ENCODE data around the gene HOXA13.

HOXA13 gene

GRCh38 chr7:27154901-27155815, 44.7 kb downstream of the HOXA13 start:
- H3K4me3 Mint-ChIP-seq: peak overlapping the region; percentile 52
- H3K9me3 Mint-ChIP-seq: no peaks in the 10 kb centered on the region
- H3K36me3 Mint-ChIP-seq (ENCODE audit: low read depth): peaks cover 3% of the 10 kb centered on the region
- peaks cover 92% of the 10 kb centered on the region for H3K27me3 Mint-ChIP-seq (ENCODE audit: low read depth)
- H3K4me1 Mint-ChIP-seq (ENCODE audit: low read depth): peaks cover 23% of the 10 kb centered on the region
- no peak for DNase-seq (ENCODE audit: low spot score)
- H3K27ac Mint-ChIP-seq: peak overlapping the region; percentile 80

GRCh38 chr7:27154369-27154768, 45.5 kb downstream of the HOXA13 start:
- peaks cover 23% of the 10 kb centered on the region for H3K4me1 Mint-ChIP-seq (ENCODE audit: low read depth)
- no peaks in the 10 kb centered on the region for H3K9me3 Mint-ChIP-seq
- DNase-seq (ENCODE audit: low spot score): no peak
- peaks cover 92% of the 10 kb centered on the region for H3K27me3 Mint-ChIP-seq (ENCODE audit: low read depth)
- H3K36me3 Mint-ChIP-seq (ENCODE audit: low read depth): peaks cover 3% of the 10 kb centered on the region
- H3K4me3 Mint-ChIP-seq: no peak overlapping the region
- no peak overlapping the region for H3K27ac Mint-ChIP-seq

GRCh38 chr7:27153526-27153925, 46.4 kb downstream of the HOXA13 start:
- Mint-ChIP-seq H3K27me3 (ENCODE audit: low read depth) (peaks cover 92% of the 10 kb centered on the region), H3K4me3 (no peak overlapping the region), H3K27ac (no peak overlapping the region), H3K4me1 (ENCODE audit: low read depth) (peaks cover 23% of the 10 kb centered on the region), H3K36me3 (ENCODE audit: low read depth) (peaks cover 3% of the 10 kb centered on the region), H3K9me3 (no peaks in the 10 kb centered on the region)
- no peak for DNase-seq (ENCODE audit: low spot score)

GRCh38 chr7:27152816-27153442, 47.0 kb downstream of the HOXA13 start:
- H3K4me1 Mint-ChIP-seq (ENCODE audit: low read depth): peaks cover 22% of the 10 kb centered on the region
- H3K27ac Mint-ChIP-seq: peak overlapping the region; percentile 8
- H3K9me3 Mint-ChIP-seq: no peaks in the 10 kb centered on the region
- peaks cover 92% of the 10 kb centered on the region for H3K27me3 Mint-ChIP-seq (ENCODE audit: low read depth)
- H3K4me3 Mint-ChIP-seq: no peak overlapping the region
- no peak for DNase-seq (ENCODE audit: low spot score)
- peaks cover 3% of the 10 kb centered on the region for H3K36me3 Mint-ChIP-seq (ENCODE audit: low read depth)

GRCh38 chr7:27151931-27152815, 47.7 kb downstream of the HOXA13 start, which contains the start of gene HOXA3:
TSS of gene HOXA3 (minus strand) at chr7:27152583. CDS start at chr7:27110640, 41,943 bp downstream.
- no peaks in the 10 kb centered on the region for H3K9me3 Mint-ChIP-seq
- H3K27ac Mint-ChIP-seq: peak within 1 kb of the TSS; percentile 68
- no peak for DNase-seq (ENCODE audit: low spot score)
- peaks cover 19% of the 10 kb centered on the region for H3K4me1 Mint-ChIP-seq (ENCODE audit: low read depth)
- H3K27me3 Mint-ChIP-seq (ENCODE audit: low read depth): peaks cover 91% of the 10 kb centered on the region
- peak within 1 kb of the TSS; percentile 71 for H3K4me3 Mint-ChIP-seq
- H3K36me3 Mint-ChIP-seq (ENCODE audit: low read depth): peaks cover 3% of the 10 kb centered on the region

GRCh38 chr7:27151341-27151930, 48.5 kb downstream of the HOXA13 start:
- Mint-ChIP-seq H3K4me3 (peak overlapping the region; percentile 71), H3K36me3 (ENCODE audit: low read depth) (peaks cover 3% of the 10 kb centered on the region), H3K4me1 (ENCODE audit: low read depth) (peaks cover 19% of the 10 kb centered on the region), H3K27me3 (ENCODE audit: low read depth) (peaks cover 93% of the 10 kb centered on the region), H3K9me3 (no peaks in the 10 kb centered on the region), H3K27ac (peak overlapping the region; percentile 68)
- no peak for DNase-seq (ENCODE audit: low spot score)

- no peak overlapping the region for H3K27ac Mint-ChIP-seq
- H3K36me3 Mint-ChIP-seq (ENCODE audit: low read depth): peaks cover 3% of the 10 kb centered on the region
- H3K9me3 Mint-ChIP-seq: no peaks in the 10 kb centered on the region
- H3K4me1 Mint-ChIP-seq (ENCODE audit: low read depth): peaks cover 19% of the 10 kb centered on the region
- peak; percentile 51 for DNase-seq (ENCODE audit: low spot score)
- peak overlapping the region; percentile 71 for H3K4me3 Mint-ChIP-seq
- peaks cover 94% of the 10 kb centered on the region for H3K27me3 Mint-ChIP-seq (ENCODE audit: low read depth)
These were observed 49.1 kb downstream of the HOXA13 start for GRCh38 chr7:27150568-27151340.

- DNase-seq (ENCODE audit: low spot score): no peak
- Mint-ChIP-seq H3K36me3 (ENCODE audit: low read depth) (peaks cover 3% of the 10 kb centered on the region), H3K27ac (no peak overlapping the region), H3K4me1 (ENCODE audit: low read depth) (peaks cover 16% of the 10 kb centered on the region), H3K4me3 (peak overlapping the region; percentile 71), H3K9me3 (no peaks in the 10 kb centered on the region), H3K27me3 (ENCODE audit: low read depth) (peaks cover 86% of the 10 kb centered on the region)
These were observed 49.9 kb downstream of the HOXA13 start for GRCh38 chr7:27149842-27150567.

GRCh38 chr7:27148756-27149641, 50.9 kb downstream of the HOXA13 start:
- peaks cover 3% of the 10 kb centered on the region for H3K36me3 Mint-ChIP-seq (ENCODE audit: low read depth)
- H3K27ac Mint-ChIP-seq: no peak overlapping the region
- peaks cover 76% of the 10 kb centered on the region for H3K27me3 Mint-ChIP-seq (ENCODE audit: low read depth)
- DNase-seq (ENCODE audit: low spot score): no peak
- no peaks in the 10 kb centered on the region for H3K9me3 Mint-ChIP-seq
- peaks cover 10% of the 10 kb centered on the region for H3K4me1 Mint-ChIP-seq (ENCODE audit: low read depth)
- H3K4me3 Mint-ChIP-seq: no peak overlapping the region

GRCh38 chr7:27148031-27148755, 51.7 kb downstream of the HOXA13 start:
- DNase-seq (ENCODE audit: low spot score): no peak
- Mint-ChIP-seq H3K9me3 (no peaks in the 10 kb centered on the region), H3K4me3 (no peak overlapping the region), H3K4me1 (ENCODE audit: low read depth) (peaks cover 10% of the 10 kb centered on the region), H3K36me3 (ENCODE audit: low read depth) (peaks cover 3% of the 10 kb centered on the region), H3K27ac (no peak overlapping the region), H3K27me3 (ENCODE audit: low read depth) (peaks cover 68% of the 10 kb centered on the region)
